Tibial nerve (tissue), 4 donors: ENCODE measurements around the gene GGA2. TPM values are rescaled to one million over a fixed set of nuclear protein-coding genes. Genes with fewer than 3 reads are reported as not detected.
"Not testable (repeated sequence)": the region's sequence is repeated elsewhere in the genome, so short reads cannot be mapped to it uniquely, and the experiment has no call there.

Source experiments
- DNase-seq, 2 donors: peaks; one replicate each; pipeline ENCODE4 v3.0.0-alpha.2; 2019; ENCODE audit warnings: low spot score in 2 of 2
- H3K27ac ChIP-seq, 4 donors: fragments of 200-600 bp; sonication (generic) in 3 of 4; one replicate each; pipeline ENCODE4 v1.5.1; 2017 to 2019; ENCODE audit warnings: mild to moderate bottlenecking in 1 of 4
- H3K27me3 ChIP-seq, 2 donors: fragments of 200-600 bp; sonication (generic) in 1 of 2; one replicate each; pipeline versions ENCODE4 v1.5.1 to v1.6.0; 2017 to 2019
- H3K36me3 ChIP-seq, 3 donors: fragments of 200-600 bp; sonication (generic); one replicate each; pipeline ENCODE4 v1.5.1; 2018 to 2019
- H3K4me1 ChIP-seq, 4 donors: fragments of 200-600 bp; sonication (generic) in 3 of 4; one replicate each; pipeline ENCODE4 v1.5.1; 2017 to 2019
- H3K4me3 ChIP-seq, 4 donors: fragments of 200-600 bp; sonication (generic) in 3 of 4; one replicate each; pipeline ENCODE4 v1.5.1; 2017 to 2019; ENCODE audit warnings: mild to moderate bottlenecking in 1 of 4, moderate library complexity in 1 of 4
- H3K9me3 ChIP-seq, 4 donors: fragments of 200-600 bp; sonication (generic) in 3 of 4; one replicate each; pipeline ENCODE4 v1.5.1; 2017 to 2019
- EP300 ChIP-seq, 2 donors: sonication (generic); formaldehyde crosslinking; IDR thresholded peaks; one replicate each; pipeline ENCODE4 v1.6.1; 2017; ENCODE audit warnings: antibody characterized with exemption in 2 of 2, mild to moderate bottlenecking in 1 of 2
- POLR2A ChIP-seq, 2 donors: fragments of 450-650 bp; IDR thresholded peaks; one replicate each; pipeline ENCODE4 v1.6.1; 2017; ENCODE audit warnings: antibody characterized with exemption in 2 of 2, mild to moderate bottlenecking in 2 of 2, moderate library complexity in 2 of 2
- WGBS, 2 donors: methylation state at CpG; one replicate each; pipeline ENCODE4 v1.1.5; 2018; 5-methylcytosine and 5-hydroxymethylcytosine counted together
- total RNA-seq, 4 donors: library from RNA; depleted of rRNA; stranded (reverse); fragments of >200 nt; gene quantifications; one replicate each; pipeline ENCODE4 v1.1.0, GENCODE V29; 2016
- TF ChIP-seq, protein P1 (sequence below), 5 experiments: fragments of 200-600 bp in 3 of 5; fragments of 450-650 bp in 2 of 5; sonication (generic) in 3 of 5; IDR thresholded peaks; one replicate each; pipeline ENCODE4 v1.5.1; 2016 to 2019; ENCODE audit warnings: antibody characterized with exemption in 5 of 5, mild to moderate bottlenecking in 3 of 5, moderate library complexity in 2 of 5

GGA2 gene
- total RNA-seq, 4 donors from 2014 or later: 29.9 to 40.6 (median 36.8) TPM

GRCh38 chr16:23469814-23470213 lies 40.5 kb downstream of the GGA2 start:
- H3K9me3 ChIP-seq: no peaks in the 10 kb centered on the region
- no peak for TF ChIP-seq POLR2A (IDR thresholded peaks at IDR 0.05)
- TF ChIP-seq, protein P1, sequence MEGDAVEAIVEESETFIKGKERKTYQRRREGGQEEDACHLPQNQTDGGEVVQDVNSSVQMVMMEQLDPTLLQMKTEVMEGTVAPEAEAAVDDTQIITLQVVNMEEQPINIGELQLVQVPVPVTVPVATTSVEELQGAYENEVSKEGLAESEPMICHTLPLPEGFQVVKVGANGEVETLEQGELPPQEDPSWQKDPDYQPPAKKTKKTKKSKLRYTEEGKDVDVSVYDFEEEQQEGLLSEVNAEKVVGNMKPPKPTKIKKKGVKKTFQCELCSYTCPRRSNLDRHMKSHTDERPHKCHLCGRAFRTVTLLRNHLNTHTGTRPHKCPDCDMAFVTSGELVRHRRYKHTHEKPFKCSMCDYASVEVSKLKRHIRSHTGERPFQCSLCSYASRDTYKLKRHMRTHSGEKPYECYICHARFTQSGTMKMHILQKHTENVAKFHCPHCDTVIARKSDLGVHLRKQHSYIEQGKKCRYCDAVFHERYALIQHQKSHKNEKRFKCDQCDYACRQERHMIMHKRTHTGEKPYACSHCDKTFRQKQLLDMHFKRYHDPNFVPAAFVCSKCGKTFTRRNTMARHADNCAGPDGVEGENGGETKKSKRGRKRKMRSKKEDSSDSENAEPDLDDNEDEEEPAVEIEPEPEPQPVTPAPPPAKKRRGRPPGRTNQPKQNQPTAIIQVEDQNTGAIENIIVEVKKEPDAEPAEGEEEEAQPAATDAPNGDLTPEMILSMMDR (IDR thresholded peaks at IDR 0.05): no peak
- no peak for TF ChIP-seq EP300 (IDR thresholded peaks at IDR 0.05)
- DNase-seq: no peak
- H3K27me3 ChIP-seq: no peaks in the 10 kb centered on the region
- WGBS, 2 donors: 85 to 86% methylated on average over 6 of the region's 6 CpGs
- peaks cover 7 to 89% (median 23%) of the 10 kb centered on the region in 3 donors for H3K36me3 ChIP-seq
- H3K27ac ChIP-seq: no peak overlapping the region
- H3K4me1 ChIP-seq: no peaks in the 10 kb centered on the region
- H3K4me3 ChIP-seq: no peak overlapping the region

GRCh38 chr16:23466162-23466885 lies 44.0 kb downstream of the GGA2 start:
- no peak for DNase-seq
- 90 to 91% methylated on average over 4 of the region's 4 CpGs for WGBS, 2 donors
- no peak overlapping the region for H3K27ac ChIP-seq
- TF ChIP-seq POLR2A (IDR thresholded peaks at IDR 0.05) (no peak), EP300 (IDR thresholded peaks at IDR 0.05) (no peak)
- TF ChIP-seq, protein P1 (IDR thresholded peaks at IDR 0.05): no peak
- peaks cover 5 to 62% (median 7%) of the 10 kb centered on the region in 3 donors for H3K36me3 ChIP-seq
- no peaks in the 10 kb centered on the region for H3K9me3 ChIP-seq
- no peak overlapping the region for H3K4me3 ChIP-seq
- H3K4me1 ChIP-seq: peaks cover 0 to 15% (median 0%) of the 10 kb centered on the region in 4 donors
- H3K27me3 ChIP-seq: no peaks in the 10 kb centered on the region

- H3K27me3 ChIP-seq: no peaks in the 10 kb centered on the region
- H3K27ac ChIP-seq: no peak overlapping the region
- DNase-seq: no peak
- no peak overlapping the region for H3K4me3 ChIP-seq
- no peak for TF ChIP-seq EP300 (IDR thresholded peaks at IDR 0.05)
- TF ChIP-seq, protein P1 (IDR thresholded peaks at IDR 0.05): no peak
- TF ChIP-seq POLR2A (IDR thresholded peaks at IDR 0.05): no peak
- peaks cover 0 to 15% (median 0%) of the 10 kb centered on the region in 4 donors for H3K4me1 ChIP-seq
- peaks cover 5 to 51% (median 7%) of the 10 kb centered on the region in 3 donors for H3K36me3 ChIP-seq
- WGBS, 2 donors: 88 to 97% methylated on average over 2 of the region's 2 CpGs
- no peaks in the 10 kb centered on the region for H3K9me3 ChIP-seq
These were observed 45.1 kb downstream of the GGA2 start for GRCh38 chr16:23465179-23465578.

GRCh38 chr16:23464196-23464595 lies 46.1 kb downstream of the GGA2 start:
- no peak for DNase-seq
- 46 to 55% methylated on average over 1 of the region's 1 CpG for WGBS, 2 donors
- Histone ChIP-seq H3K27me3 (no peaks in the 10 kb centered on the region), H3K27ac (no peak overlapping the region), H3K4me3 (no peak overlapping the region), H3K36me3 (peaks cover 0 to 41% (median 5%) of the 10 kb centered on the region in 3 donors), H3K4me1 (peaks cover 0 to 15% (median 0%) of the 10 kb centered on the region in 4 donors), H3K9me3 (no peaks in the 10 kb centered on the region)
- TF ChIP-seq, protein P1 (IDR thresholded peaks at IDR 0.05): no peak
- TF ChIP-seq POLR2A (IDR thresholded peaks at IDR 0.05): no peak
- TF ChIP-seq EP300 (IDR thresholded peaks at IDR 0.05): no peak

DNA sequence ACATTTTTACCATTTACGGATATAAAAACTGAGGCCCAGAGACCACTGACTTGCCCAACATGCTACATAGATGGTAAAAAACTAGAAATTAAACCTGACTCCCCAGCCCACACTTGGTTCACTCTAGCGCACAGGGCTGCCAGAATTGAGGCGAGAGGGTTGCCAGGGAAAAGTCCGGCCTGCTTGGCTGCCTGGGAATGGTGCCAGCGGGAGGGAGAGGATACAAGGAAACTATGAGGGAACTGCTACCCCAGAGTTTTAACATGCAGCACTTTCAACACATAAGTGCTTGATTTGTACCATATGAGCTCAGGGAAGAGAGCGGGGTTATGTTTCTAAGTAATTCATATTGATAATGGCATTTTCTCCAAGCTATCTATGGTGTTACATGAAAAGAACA lies 47.3 kb downstream of the GGA2 start:
- 16 to 25% methylated on average over 6 of the region's 6 CpGs for whole genome bisulfite sequencing, 2 donors
- DNase-seq: peak; percentile 66 to 68
- H3K4me3 ChIP-seq, H3K9me3 ChIP-seq, H3K27me3 ChIP-seq: not testable (repeated sequence)
- Histone ChIP-seq H3K4me1 (peaks cover 0 to 15% (median 0%) of the 10 kb centered on the region in 4 donors), H3K36me3 (peaks cover 0 to 29% (median 0%) of the 10 kb centered on the region in 3 donors), H3K27ac (peak overlapping the region in 1 of 4 donors; percentile 11)
